Thyroid gland (tissue), 4 donors: ENCODE measurements around the gene TDRD5. TPM values are rescaled to one million over a fixed set of nuclear protein-coding genes. Genes with fewer than 3 reads are reported as not detected.

Experiments
- DNase-seq, 2 donors: peaks; one replicate each; pipeline ENCODE4 v3.0.0-alpha.2; 2019
- H3K27ac ChIP-seq, 3 donors: fragments of 200-600 bp; sonication (generic); 1 replicate in 2 of 3; 2 replicates in 1 of 3; pipeline ENCODE4 v1.5.1; 2016 to 2019; ENCODE audit warnings: mild to moderate bottlenecking in 1 of 3, moderate library complexity in 1 of 3
- H3K27me3 ChIP-seq: fragments of 200-600 bp; sonication (generic); one replicate; pipeline ENCODE4 v1.5.1; 2019
- H3K36me3 ChIP-seq, 2 donors: fragments of 200-600 bp; sonication (generic); one replicate each; pipeline ENCODE4 v1.5.1; 2016 to 2019
- H3K4me1 ChIP-seq, 2 donors: fragments of 200-600 bp; sonication (generic); one replicate each; pipeline ENCODE4 v1.5.1; 2017 to 2019
- H3K4me3 ChIP-seq, 3 donors: fragments of 200-600 bp; sonication (generic); replicated peaks in 1 of 3; 1 replicate in 2 of 3; 2 replicates in 1 of 3; pipeline ENCODE4 v1.5.1; 2016; ENCODE audit warnings: mild to moderate bottlenecking in 1 of 3
- H3K9me3 ChIP-seq: fragments of 200-600 bp; sonication (generic); one replicate; pipeline ENCODE4 v1.5.1; 2017
- POLR2A ChIP-seq, 2 donors: fragments of 450-650 bp; IDR thresholded peaks; one replicate each; pipeline ENCODE4 v1.6.1; 2017; ENCODE audit warnings: antibody characterized with exemption in 2 of 2, mild to moderate bottlenecking in 2 of 2, moderate library complexity in 1 of 2
- WGBS, 2 donors: methylation state at CpG; one replicate each; pipeline ENCODE4 v1.1.5; 2017; 5-methylcytosine and 5-hydroxymethylcytosine counted together
- intact Hi-C: fragments of 100-400 bp; cut with DNase I; formaldehyde crosslinking; loops from one replicate; pipeline ENCODE4 v1.15.1; 2023
- total RNA-seq, 4 donors: library from RNA; depleted of rRNA; stranded (reverse); fragments of >200 nt; gene quantifications; one replicate each; pipeline ENCODE4 v1.2.3, GENCODE V29; 2016
- TF ChIP-seq, protein P1 (sequence below), 6 experiments: fragments of 200-600 bp in 3 of 6; fragments of 450-650 bp in 3 of 6; sonication (generic) in 3 of 6; IDR thresholded peaks; one replicate each; pipeline ENCODE4 v1.5.1; 2016 to 2019; ENCODE audit warnings: antibody characterized with exemption in 6 of 6, mild to moderate bottlenecking in 2 of 6, inconsistent platforms in 1 of 6, moderate library complexity in 1 of 6

Gene TDRD5
- total RNA-seq, 4 donors from 2014 or later = 0.81 to 2.8 (median 1.5) TPM

DNA sequence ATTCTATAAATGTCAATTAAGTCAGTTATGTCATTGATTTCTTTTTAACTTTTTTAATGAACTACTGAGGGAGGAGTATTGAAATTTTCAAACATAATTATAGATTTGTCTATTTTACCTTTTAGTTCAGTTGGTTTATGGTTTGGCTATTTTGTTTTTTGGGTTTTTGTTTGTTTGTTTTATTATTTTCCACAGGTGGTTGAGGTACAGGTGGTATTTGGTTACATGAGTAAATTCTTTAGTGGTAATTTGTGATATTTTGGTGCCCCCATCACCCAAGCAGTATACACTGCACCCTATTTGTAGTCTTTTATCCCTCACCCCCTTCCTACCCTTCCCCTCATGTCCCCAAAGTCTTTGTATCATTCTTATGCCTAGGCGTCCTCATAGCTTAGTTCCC is 9.5 kb downstream of the TDRD5 start:
- TF ChIP-seq, protein P1, sequence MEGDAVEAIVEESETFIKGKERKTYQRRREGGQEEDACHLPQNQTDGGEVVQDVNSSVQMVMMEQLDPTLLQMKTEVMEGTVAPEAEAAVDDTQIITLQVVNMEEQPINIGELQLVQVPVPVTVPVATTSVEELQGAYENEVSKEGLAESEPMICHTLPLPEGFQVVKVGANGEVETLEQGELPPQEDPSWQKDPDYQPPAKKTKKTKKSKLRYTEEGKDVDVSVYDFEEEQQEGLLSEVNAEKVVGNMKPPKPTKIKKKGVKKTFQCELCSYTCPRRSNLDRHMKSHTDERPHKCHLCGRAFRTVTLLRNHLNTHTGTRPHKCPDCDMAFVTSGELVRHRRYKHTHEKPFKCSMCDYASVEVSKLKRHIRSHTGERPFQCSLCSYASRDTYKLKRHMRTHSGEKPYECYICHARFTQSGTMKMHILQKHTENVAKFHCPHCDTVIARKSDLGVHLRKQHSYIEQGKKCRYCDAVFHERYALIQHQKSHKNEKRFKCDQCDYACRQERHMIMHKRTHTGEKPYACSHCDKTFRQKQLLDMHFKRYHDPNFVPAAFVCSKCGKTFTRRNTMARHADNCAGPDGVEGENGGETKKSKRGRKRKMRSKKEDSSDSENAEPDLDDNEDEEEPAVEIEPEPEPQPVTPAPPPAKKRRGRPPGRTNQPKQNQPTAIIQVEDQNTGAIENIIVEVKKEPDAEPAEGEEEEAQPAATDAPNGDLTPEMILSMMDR (IDR thresholded peaks at IDR 0.05) = no peak
- TF ChIP-seq POLR2A (IDR thresholded peaks at IDR 0.05) = no peak
- H3K27ac ChIP-seq = no peak overlapping the region
- H3K36me3 ChIP-seq = no peaks in the 10 kb centered on the region
- H3K4me1 ChIP-seq = no peaks in the 10 kb centered on the region
- H3K9me3 ChIP-seq = no peaks in the 10 kb centered on the region
- DNase-seq = no peak
- 91% methylated on average over 1 of the region's 1 CpG for whole genome bisulfite sequencing, 2 donors
- no peak overlapping the region for H3K4me3 ChIP-seq
- no peaks in the 10 kb centered on the region for H3K27me3 ChIP-seq
- intact Hi-C loops = no loop called here

DNA sequence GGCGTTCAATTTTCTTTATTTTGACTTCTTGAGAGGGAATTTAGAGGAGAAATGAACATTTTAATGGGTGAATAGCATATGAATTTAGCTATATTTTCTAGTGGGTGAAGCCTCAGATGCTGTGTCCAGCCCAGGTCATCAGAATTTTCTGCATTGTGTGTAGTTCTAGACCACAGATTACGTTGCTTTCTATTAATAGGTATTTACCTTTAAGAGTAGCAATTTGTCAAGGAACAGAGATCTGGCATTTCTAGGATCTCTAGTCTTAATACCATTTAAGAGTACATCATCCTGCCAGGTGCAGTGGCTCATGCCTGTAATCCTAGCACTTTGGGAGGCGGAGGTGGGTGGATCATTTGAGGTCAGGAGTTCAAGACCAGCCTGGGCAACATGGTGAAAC is 20.7 kb downstream of the TDRD5 start:
- no peak for DNase-seq

DNA sequence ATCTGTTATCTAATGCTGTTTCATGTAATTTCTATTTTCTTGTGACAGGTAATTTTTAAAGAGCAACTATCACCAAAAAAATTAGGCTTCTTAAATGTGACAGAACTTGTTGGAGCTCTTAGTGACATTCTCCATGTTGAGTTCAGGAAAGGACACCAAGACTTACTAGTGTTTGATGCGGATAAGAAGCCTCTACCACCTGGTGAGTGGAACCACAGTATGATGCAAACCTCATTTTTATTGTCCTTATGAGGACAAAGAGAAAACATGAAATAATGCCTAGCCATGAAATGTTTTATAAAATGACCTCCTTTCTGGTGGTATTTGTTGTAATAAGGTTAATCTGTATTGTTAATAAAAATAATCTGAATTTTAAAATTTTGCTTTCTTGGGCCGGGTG is 39.1 kb downstream of the TDRD5 start:
- DNase-seq = no peak
- no peaks in the 10 kb centered on the region for H3K4me1 ChIP-seq
- no peaks in the 10 kb centered on the region for H3K9me3 ChIP-seq
- no peak for TF ChIP-seq POLR2A (IDR thresholded peaks at IDR 0.05)
- TF ChIP-seq, protein P1 (IDR thresholded peaks at IDR 0.05) = no peak
- WGBS, 2 donors = 92 to 98% methylated on average over 2 of the region's 2 CpGs
- intact Hi-C loops = no loop called here
- no peaks in the 10 kb centered on the region for H3K36me3 ChIP-seq
- no peak overlapping the region for H3K4me3 ChIP-seq
- H3K27me3 ChIP-seq = no peaks in the 10 kb centered on the region
- H3K27ac ChIP-seq = no peak overlapping the region

More for the DNA sequence above, 20.7 kb downstream of the TDRD5 start:
- no peak overlapping the region for H3K27ac ChIP-seq
- no peaks in the 10 kb centered on the region for H3K27me3 ChIP-seq
- WGBS, 2 donors = 86 to 87% methylated on average over 3 of the region's 3 CpGs
- TF ChIP-seq, protein P1 (IDR thresholded peaks at IDR 0.05) = no peak
- TF ChIP-seq POLR2A (IDR thresholded peaks at IDR 0.05) = no peak
- no peaks in the 10 kb centered on the region for H3K36me3 ChIP-seq
- H3K9me3 ChIP-seq = no peaks in the 10 kb centered on the region
- no peak overlapping the region for H3K4me3 ChIP-seq
- intact Hi-C loops = no loop called here
- no peaks in the 10 kb centered on the region for H3K4me1 ChIP-seq

DNA sequence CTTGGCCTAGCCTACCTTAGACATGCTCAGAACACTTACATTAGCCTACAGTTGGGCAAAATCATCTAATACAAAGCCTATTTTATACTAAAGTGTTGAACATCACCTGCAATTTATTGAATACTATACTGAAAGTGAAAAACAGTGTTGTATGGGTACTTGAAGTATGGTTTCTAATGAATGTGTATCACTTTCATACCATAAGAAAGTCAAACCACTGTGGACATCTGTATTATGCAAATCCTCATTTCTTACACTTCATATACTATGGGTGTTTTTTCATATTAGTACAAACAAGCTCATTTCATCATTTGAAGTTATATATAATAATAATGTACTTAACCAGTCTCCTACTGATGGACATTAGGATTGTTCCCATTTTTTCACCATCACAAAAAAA is 41.2 kb downstream of the TDRD5 start:
- TF ChIP-seq, protein P1 (IDR thresholded peaks at IDR 0.05) = no peak
- no peak for TF ChIP-seq POLR2A (IDR thresholded peaks at IDR 0.05)
- intact Hi-C loops = no loop called here
- no peaks in the 10 kb centered on the region for H3K27me3 ChIP-seq

DNA sequence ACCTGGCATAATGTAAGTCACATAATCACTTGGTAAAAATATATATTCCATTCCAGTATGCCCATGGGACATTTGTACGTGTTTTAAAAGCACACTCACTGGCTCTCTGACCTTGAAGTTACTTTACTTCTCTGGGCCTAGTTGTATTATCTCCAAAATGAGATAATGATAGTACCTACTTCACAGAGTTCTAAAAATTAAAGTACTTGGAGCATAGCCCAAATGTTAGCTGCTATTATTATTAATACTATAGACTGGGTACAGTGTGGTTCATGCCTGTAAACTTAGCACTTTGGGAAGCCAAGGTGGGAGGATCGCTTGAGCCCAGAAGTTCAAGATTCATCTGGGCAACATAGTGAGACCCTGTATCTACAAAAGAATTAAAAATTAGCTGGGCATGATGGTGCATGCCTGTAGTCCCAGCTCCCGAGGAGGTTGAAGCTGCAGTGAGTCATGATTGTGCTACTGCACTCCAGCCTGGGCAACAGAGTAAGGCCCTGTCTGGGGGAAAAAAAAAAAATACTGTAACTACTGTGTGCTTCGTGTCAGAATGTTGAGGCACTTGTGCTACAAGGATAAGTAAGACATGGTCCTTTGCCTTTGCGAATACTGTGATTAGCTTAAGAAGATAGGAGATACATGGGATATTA is 45.7 kb downstream of the TDRD5 start:
- Histone ChIP-seq H3K27ac (no peak overlapping the region), H3K36me3 (no peaks in the 10 kb centered on the region), H3K4me1 (no peaks in the 10 kb centered on the region), H3K4me3 (no peak overlapping the region), H3K9me3 (no peaks in the 10 kb centered on the region), H3K27me3 (no peaks in the 10 kb centered on the region)
- TF ChIP-seq, protein P1 (IDR thresholded peaks at IDR 0.05) = no peak
- no peak for TF ChIP-seq POLR2A (IDR thresholded peaks at IDR 0.05)
- 74 to 83% methylated on average over 5 of the region's 5 CpGs for WGBS, 2 donors
- no peak for DNase-seq
- intact Hi-C loops = no loop called here

More for the DNA sequence above, 41.2 kb downstream of the TDRD5 start:
- H3K4me1 ChIP-seq = no peaks in the 10 kb centered on the region
- no peaks in the 10 kb centered on the region for H3K9me3 ChIP-seq
- no peak overlapping the region for H3K27ac ChIP-seq
- DNase-seq = no peak
- H3K4me3 ChIP-seq = no peak overlapping the region
- no peaks in the 10 kb centered on the region for H3K36me3 ChIP-seq
